Thyroid gland (tissue), 4 donors: ENCODE results near the gene CFAP46.

Experiments used
- CTCF ChIP-seq, 6 experiments: fragments of 200-600 bp in 3 of 6; fragments of 450-650 bp in 3 of 6; sonication (generic) in 3 of 6; IDR thresholded peaks; one replicate each; pipeline ENCODE4 v1.5.1; 2016 to 2019; ENCODE audit warnings: antibody characterized with exemption in 6 of 6, mild to moderate bottlenecking in 2 of 6, inconsistent platforms in 1 of 6, moderate library complexity in 1 of 6
- POLR2A ChIP-seq, 2 donors: fragments of 450-650 bp; IDR thresholded peaks; one replicate each; pipeline ENCODE4 v1.6.1; 2017; ENCODE audit warnings: antibody characterized with exemption in 2 of 2, mild to moderate bottlenecking in 2 of 2, moderate library complexity in 1 of 2

GRCh38 chr10:132867801-132868644, 74.3 kb downstream of the CFAP46 start:
- TF ChIP-seq CTCF (IDR thresholded peaks at IDR 0.05) (no peak), POLR2A (IDR thresholded peaks at IDR 0.05) (no peak)
